T-helper 2 cell treated with Interferon-gamma antibody and Interleukin-4, amounts not matched to agents 100 ng/mL and 5 ng/mL, for 36 hours (primary cell): Measurements from ENCODE around the gene COL23A1. TPM values are rescaled to one million over a fixed set of nuclear protein-coding genes. Genes with fewer than 3 reads are reported as not detected.
"Not testable (repeated sequence)": the region's sequence is repeated elsewhere in the genome, so short reads cannot be mapped to it uniquely, and the experiment has no call there.

Experiments used
- intact Hi-C: fragments of 100-400 bp; cut with micrococcal nuclease; formaldehyde crosslinking; loops from one replicate; pipeline ENCODE4 v1.15.1; 2023
- total RNA-seq: library from RNA; stranded (reverse); gene quantifications from 2 replicates; pipeline ENCODE4 v1.2.3, GENCODE V29; 2022

The COL23A1 gene
- total RNA-seq, 1 donor from 2014 or later, result 0.09 TPM

- intact Hi-C loops, result no loop called here
Observed at GRCh38 chr5:178327931-178328711, 262.1 kb downstream of the COL23A1 start.

GRCh38 chr5:178327446-178327845 is 262.7 kb downstream of the COL23A1 start:
- intact Hi-C loops, result no loop called here

- intact Hi-C loops, result no loop called here
Observed at GRCh38 chr5:178326374-178326715, 263.8 kb downstream of the COL23A1 start.

- intact Hi-C loops, result no loop called here
Observed at GRCh38 chr5:178325679-178326373, 264.4 kb downstream of the COL23A1 start.

DNA sequence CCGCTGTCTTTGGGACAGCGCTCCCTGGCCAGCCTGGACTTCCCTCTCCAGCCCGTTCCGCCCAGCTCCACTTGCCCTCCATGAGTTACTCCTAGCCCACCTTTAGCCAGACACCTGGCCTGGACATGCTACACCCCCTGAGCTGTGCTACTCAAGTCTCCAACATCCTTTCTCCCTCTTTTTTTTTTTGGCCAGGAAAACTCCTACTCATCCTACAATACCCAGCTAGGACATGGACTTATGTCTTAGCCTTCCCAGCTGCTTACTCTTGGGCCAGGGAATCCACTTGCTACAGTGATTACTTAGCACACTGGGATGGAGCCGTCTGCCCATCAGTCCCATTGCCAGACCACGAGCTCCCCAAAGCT is 264.9 kb downstream of the COL23A1 start:
- intact Hi-C loops, result no loop called here

DNA sequence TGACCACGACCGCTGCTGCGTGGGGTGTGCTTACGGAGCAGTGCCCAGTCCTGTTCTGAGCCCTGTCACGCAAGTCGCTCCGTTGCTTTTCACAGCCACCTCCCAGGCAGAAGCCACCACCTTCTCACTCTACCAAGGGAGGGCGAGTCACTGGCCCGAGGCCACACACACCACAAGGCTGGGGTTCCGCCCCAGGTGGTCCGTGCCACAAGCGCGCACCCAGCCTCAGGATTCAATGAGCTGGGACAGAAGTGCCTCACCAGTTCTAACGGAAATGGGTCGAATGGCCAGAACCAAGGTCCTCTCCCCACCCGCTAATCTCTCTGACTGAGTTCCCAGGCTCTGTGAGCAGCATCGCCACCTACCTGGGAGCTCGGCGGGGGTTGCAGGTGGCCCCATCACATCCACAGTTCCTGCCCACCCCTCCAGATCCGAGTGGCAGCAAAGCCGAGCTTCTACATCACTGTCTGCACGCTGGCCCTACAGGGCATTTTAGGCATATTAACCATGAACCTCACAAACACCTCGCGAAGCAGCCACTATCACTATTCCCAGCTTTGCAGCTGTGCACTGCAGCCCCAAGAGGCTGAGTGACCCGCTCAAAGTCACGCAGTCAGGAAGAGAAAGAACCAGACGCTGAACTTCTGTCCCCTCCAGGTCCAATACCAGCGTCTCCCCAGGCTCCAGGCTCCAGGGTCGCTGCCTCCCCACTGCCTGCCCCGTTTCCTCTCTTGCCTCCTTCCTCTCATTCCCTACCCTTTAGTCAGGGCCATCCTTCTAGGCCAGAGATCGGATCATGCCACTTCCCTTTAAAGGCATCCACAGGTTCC is 265.5 kb downstream of the COL23A1 start:
- intact Hi-C loops, result no loop called here

GRCh38 chr5:178323961-178324360 is 266.2 kb downstream of the COL23A1 start:
- intact Hi-C loops, result no loop called here

DNA sequence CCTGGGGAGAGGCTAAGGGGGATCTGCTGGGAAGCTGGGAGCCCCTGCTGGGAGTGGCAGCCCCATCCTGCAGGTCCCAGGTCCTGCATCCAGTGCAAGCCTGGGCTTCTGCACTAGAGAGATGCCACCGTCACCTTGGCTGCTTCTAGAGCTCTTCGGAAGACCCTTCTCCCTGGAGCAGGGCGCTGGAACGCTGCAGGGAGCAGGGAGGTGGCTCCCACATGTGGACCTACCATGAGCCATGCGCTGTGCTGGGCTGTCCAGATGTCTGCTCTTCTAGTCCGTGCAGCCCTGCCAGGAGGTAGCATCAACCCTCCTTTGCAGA is 266.7 kb downstream of the COL23A1 start:
- intact Hi-C loops, result no loop called here

GRCh38 chr5:178322736-178323540 is 267.3 kb downstream of the COL23A1 start:
- intact Hi-C loops, result no loop called here

GRCh38 chr5:178320281-178320855 is 269.8 kb downstream of the COL23A1 start:
- intact Hi-C loops, result no loop called here

DNA sequence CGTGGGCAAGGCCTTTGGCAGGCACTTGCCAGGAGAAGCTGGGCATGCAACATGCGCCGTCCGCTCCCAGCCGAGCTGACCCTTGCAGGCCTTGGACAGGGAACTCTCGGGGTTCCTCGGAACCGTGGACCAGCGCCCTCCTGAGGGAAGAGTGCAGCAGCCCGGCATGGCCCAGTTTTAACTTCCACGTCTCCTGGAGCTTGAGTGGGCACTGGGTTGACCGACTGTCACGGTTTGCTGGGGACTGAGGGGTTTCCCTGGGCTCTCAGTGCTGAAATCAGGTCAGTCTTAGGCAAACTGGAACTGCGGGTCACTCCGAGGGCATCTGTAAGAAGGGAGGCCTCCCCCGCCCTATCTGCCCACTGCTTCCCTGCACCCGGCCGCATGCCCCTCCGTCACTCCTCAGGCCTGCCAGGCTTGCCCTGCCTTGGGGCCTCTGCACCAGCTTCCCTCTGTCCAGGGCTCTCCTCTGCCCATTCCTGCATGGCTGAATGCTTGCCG is 270.6 kb downstream of the COL23A1 start:
- intact Hi-C loops, result no loop called here

DNA sequence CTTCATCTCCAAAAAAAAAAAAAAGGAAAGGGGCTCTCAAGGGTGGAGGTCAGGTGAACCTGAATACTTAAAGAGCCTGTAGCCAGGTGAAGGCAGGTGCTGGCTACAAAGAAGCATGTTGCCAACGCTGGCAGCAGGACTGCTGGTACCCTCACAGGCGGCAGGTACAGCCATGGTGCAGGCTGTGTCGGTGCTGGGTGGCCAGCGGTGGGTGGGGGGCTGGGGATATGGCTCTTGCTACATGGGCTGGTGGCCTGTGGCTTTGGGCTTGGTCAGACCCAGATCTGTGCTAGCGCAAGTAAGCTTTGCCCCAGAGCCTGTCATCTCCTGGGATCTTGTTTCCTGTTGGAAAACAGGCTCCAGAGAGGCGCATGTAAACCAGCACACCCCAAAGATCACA is 271.3 kb downstream of the COL23A1 start:
- intact Hi-C loops, result no loop called here

DNA sequence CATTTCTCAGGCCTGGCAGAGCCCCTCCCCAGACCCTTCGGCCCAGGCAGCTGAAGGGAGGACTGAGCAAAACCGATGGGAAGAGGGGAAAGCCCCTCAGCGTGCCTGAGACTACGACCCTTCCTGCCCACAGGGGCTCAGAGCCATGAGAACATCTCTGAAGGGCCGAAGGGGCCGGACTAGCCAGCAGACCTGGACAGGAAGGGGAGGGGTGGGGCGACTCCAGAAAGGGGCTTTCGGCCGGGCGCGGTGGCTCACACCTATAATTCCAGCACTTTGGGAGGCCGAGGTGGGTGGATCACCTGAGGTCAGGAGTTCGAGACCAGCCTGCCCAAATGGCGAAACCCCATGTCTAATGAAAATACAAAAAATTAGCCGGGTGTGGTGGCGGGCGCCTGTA is 271.8 kb downstream of the COL23A1 start:
- intact Hi-C loops, result no loop called here

GRCh38 chr5:178317727-178318126 is 272.5 kb downstream of the COL23A1 start:
- intact Hi-C loops, result not testable (repeated sequence)

GRCh38 chr5:178314961-178315820 is 275.0 kb downstream of the COL23A1 start:
- intact Hi-C loops, result no loop called here

- intact Hi-C loops, result no loop called here
Observed at GRCh38 chr5:178314061-178314660, 276.0 kb downstream of the COL23A1 start.

GRCh38 chr5:178313316-178313715 is 276.9 kb downstream of the COL23A1 start:
- intact Hi-C loops, result no loop called here

DNA sequence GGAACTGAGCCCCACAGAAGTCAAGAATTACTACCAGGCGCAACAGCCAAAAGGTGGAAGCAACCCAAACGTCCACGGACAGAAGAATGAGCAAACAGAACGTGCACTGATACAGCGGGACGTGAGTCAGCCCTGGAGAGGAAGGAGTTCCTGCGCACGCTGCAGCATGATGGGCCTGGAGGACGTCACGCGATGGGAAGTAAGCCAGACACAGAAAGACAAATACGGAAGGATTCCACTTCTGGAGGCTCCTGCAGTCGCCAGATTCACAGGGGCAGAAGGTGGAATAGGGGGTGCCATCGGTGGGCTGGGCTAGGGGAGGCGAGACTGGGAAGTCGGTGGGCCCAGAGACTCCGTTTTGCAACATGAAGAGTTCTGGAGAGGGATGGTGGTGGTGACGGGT is 277.3 kb downstream of the COL23A1 start:
- intact Hi-C loops, result no loop called here

DNA sequence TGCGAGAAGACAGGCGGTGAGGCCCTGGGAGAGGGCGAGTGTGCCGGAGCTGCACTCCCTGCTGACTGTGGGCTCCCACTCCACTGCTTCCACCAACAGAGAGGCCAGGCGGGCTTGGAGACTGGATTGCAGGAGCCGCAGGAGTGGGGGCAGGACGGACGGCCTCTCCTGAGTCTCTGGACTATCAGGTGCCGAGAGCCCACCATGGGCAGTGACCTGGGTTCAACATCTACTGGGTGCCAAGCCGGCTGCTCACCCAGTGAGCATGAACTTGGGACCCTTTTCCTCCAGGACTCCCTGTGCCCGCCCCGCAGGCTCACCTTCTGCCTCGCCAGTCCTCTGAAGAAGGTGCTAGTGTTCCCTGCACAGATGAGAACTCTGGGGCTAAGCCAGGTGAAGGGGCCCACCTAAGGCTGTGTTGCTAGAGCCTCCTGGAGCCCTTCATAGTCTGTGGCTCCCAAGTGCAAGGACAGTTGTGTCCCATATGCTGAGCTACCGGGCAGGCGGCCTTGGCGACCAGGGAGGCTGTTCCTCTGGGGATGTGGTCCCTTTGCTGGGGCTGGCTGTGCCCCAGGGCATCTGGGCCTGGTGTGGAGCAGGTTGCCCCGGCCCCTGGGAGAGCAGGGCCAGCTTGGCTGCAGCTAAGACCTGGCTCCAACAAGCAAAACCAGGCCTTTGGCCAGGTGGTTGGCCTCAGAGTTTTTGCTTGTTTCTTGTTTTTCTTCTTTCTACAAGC is 279.9 kb downstream of the COL23A1 start:
- intact Hi-C loops, result no loop called here
